Endothelial cell of umbilical vein (primary cell): ENCODE measurements around the gene FGF12. TPM values are rescaled to one million over a fixed set of nuclear protein-coding genes. Genes with fewer than 3 reads are reported as not detected.

Experiments
- BruUV-seq: library from RNA; stranded (reverse); fragments of 400-500 nt; replicated peaks from 2 replicates; lab custom pipeline; 2021; lab: Mats Ljungman, UMichigan
- CTCF ChIA-PET: fragments of 300-600, 350-600 bp; sonication (Branson Sonifier 250); formaldehyde crosslinking; loops from one replicate; lab custom pipeline; 2021; ENCODE audit warnings: antibody characterized with exemption, inconsistent platforms; lab: Charles Lee
- POLR2A ChIA-PET: fragments of 300-600, 350-600 bp; sonication (Branson Sonifier 250); formaldehyde crosslinking; loops from one replicate; lab custom pipeline; 2021; ENCODE audit warnings: antibody characterized with exemption, inconsistent platforms; lab: Charles Lee
- DNase-seq: peaks from one replicate; pipeline ENCODE4 v3.0.0-alpha.2; 2011; ENCODE audit warnings: low read depth, low spot score
- FAIRE-seq: peaks from 2 replicates; lab custom pipeline; 2011; peaks lifted over from hg19 to GRCh38; lab: Jason Lieb, UNC
- H2AFZ ChIP-seq: 2 replicates; pipeline ENCODE4 v1.6.0; 2012; ENCODE audit warnings: low read depth, low read length, control low read depth, inconsistent platforms
- H3K27ac ChIP-seq: 2 replicates; pipeline ENCODE4 v1.5.1; 2011; ENCODE audit warnings: low read depth, mild to moderate bottlenecking, control low read depth, low read length, moderate library complexity; ENCODE audit not compliant: insufficient read depth
- H3K27me3 ChIP-seq, 2 experiments: 2 replicates each; pipeline versions ENCODE4 v1.6.0 to v1.6.1; 2011; ENCODE audit warnings: low read length in 2 of 2, mixed read lengths in 1 of 2; ENCODE audit not compliant: control insufficient read depth in 2 of 2, insufficient read depth in 2 of 2
- H3K36me3 ChIP-seq, 2 experiments: 2 replicates in 1 of 2; 3 replicates in 1 of 2; pipeline ENCODE4 v1.5.1; 2011; ENCODE audit warnings: low read length in 2 of 2, mild to moderate bottlenecking in 1 of 2, moderate library complexity in 1 of 2; ENCODE audit not compliant: control insufficient read depth in 2 of 2, insufficient read depth in 2 of 2; ENCODE audit errors: extremely low read depth in 1 of 2
- H3K4me1 ChIP-seq: 3 replicates; pipeline ENCODE4 v1.5.1; 2011; ENCODE audit warnings: mild to moderate bottlenecking, low read length; ENCODE audit not compliant: control insufficient read depth, insufficient read depth; ENCODE audit errors: extremely low read depth
- H3K4me2 ChIP-seq: 2 replicates; pipeline ENCODE4 v1.6.1; 2011; ENCODE audit warnings: low read length, control low read depth, mixed read lengths; ENCODE audit not compliant: insufficient read depth
- H3K4me3 ChIP-seq, 3 experiments: fragments of 200-600 bp in 1 of 3; sonication (generic), shearing (Covaris generic) in 1 of 3; replicated peaks in 1 of 3; 2 replicates each; pipeline ENCODE4 v1.5.1; 2011 to 2016; ENCODE audit warnings: control low read depth in 3 of 3, low read length in 3 of 3, mild to moderate bottlenecking in 2 of 3, inconsistent platforms in 1 of 3, low read depth in 1 of 3, moderate library complexity in 1 of 3; ENCODE audit not compliant: insufficient read depth in 1 of 3
- H3K79me2 ChIP-seq: 2 replicates; pipeline ENCODE4 v1.6.0; 2012; ENCODE audit warnings: low read length, inconsistent platforms; ENCODE audit not compliant: control insufficient read depth, insufficient read depth
- H3K9ac ChIP-seq: replicated peaks from 2 replicates; pipeline ENCODE3; 2011; ENCODE audit warnings: low read length, control low read depth; ENCODE audit not compliant: insufficient read depth; ENCODE audit errors: extremely low read depth
- H3K9me1 ChIP-seq: replicated peaks from 3 replicates; pipeline ENCODE4 v1.6.0; 2011; ENCODE audit warnings: mild to moderate bottlenecking, low read length; ENCODE audit not compliant: control insufficient read depth, insufficient read depth; ENCODE audit errors: extremely low read depth
- H3K9me3 ChIP-seq: replicated peaks from 2 replicates; pipeline ENCODE4 v1.5.1; 2012; ENCODE audit warnings: low read length, inconsistent platforms; ENCODE audit not compliant: control insufficient read depth, insufficient read depth
- H4K20me1 ChIP-seq: replicated peaks from 2 replicates; pipeline ENCODE3; 2011; ENCODE audit warnings: mild to moderate bottlenecking, low read length; ENCODE audit not compliant: control insufficient read depth, insufficient read depth; ENCODE audit errors: extremely low read depth
- CTCF ChIP-seq, 2 donors: IDR thresholded peaks; 1 replicate in 1 of 2; 2 replicates in 1 of 2; pipeline ENCODE4 v1.5.1; 2011; ENCODE audit warnings: low read length in 2 of 2, mild to moderate bottlenecking in 2 of 2, moderate library complexity in 2 of 2, control low read depth in 1 of 2, inconsistent platforms in 1 of 2, low read depth in 1 of 2; ENCODE audit not compliant: insufficient read depth in 1 of 2; ENCODE audit errors: extremely low read depth in 1 of 2
- EZH2 ChIP-seq: IDR thresholded peaks from 2 replicates; pipeline ENCODE4 v1.6.1; 2012; ENCODE audit warnings: borderline replicate concordance, low read depth, mild to moderate bottlenecking, moderate library complexity, low read length, inconsistent platforms; ENCODE audit not compliant: severe bottlenecking
- FOS ChIP-seq: IDR thresholded peaks from 2 replicates; pipeline ENCODE4 v1.6.1; 2011; ENCODE audit warnings: mild to moderate bottlenecking, low read length, moderate library complexity, borderline replicate concordance; ENCODE audit not compliant: insufficient read depth
- GATA2 ChIP-seq: IDR thresholded peaks from 2 replicates; pipeline ENCODE4 v1.7.0; 2011; ENCODE audit warnings: low read depth, mild to moderate bottlenecking, moderate library complexity, mixed read lengths, low read length; ENCODE audit not compliant: insufficient read length, insufficient read depth
- MAX ChIP-seq: IDR thresholded peaks from 2 replicates; pipeline ENCODE4 v1.6.1; 2011; ENCODE audit not compliant: insufficient read depth, insufficient read length
- MYC ChIP-seq: IDR thresholded peaks from one replicate; pipeline ENCODE4 v1.6.1; 2011; ENCODE audit warnings: mild to moderate bottlenecking, low read depth, low read length
- POLR2A ChIP-seq: IDR thresholded peaks from 2 replicates; pipeline ENCODE4 v1.6.1; 2012; ENCODE audit warnings: low read depth, mild to moderate bottlenecking, control low read depth, low read length
- POLR2AphosphoS5 ChIP-seq: IDR thresholded peaks from 2 replicates; pipeline ENCODE4 v1.6.1; 2012; ENCODE audit warnings: low read depth, mild to moderate bottlenecking, control low read depth, low read length, moderate library complexity; ENCODE audit not compliant: insufficient read depth
- dilution Hi-C: fragments of 300-500 bp; cut with MboI; formaldehyde crosslinking; loops from one replicate; pipeline ENCODE4 v1.15.0; 2019; ENCODE audit warnings: low sequenced_read_pairs; ENCODE audit not compliant: extremely low pct_ligation_motif_present
- intact Hi-C: fragments of 100-400 bp; cut with micrococcal nuclease; formaldehyde crosslinking; loops from one replicate; pipeline ENCODE4 v1.10.0; 2022
- polyA plus RNA-seq, 4 experiments: library from polyadenylated mRNA; depleted of rRNA in 3 of 4; stranded (reverse) in 3 of 4; unstranded in 1 of 4; fragments of >200 nt; gene quantifications; 2 replicates each; pipeline versions ENCODE4 v1.2.1 to v1.2.3, GENCODE V29; 2011 to 2012; ENCODE audit warnings: missing spikeins in 1 of 4
- total RNA-seq: library from RNA; stranded (reverse); gene quantifications from 2 replicates; pipeline ENCODE4 v1.2.3, GENCODE V29; 2021

The FGF12 gene
- total and polyA plus RNA-seq, 2 donors (not counting 3 experiments of a cell fraction or from before 2014, with no cell fraction given), result 0.72 to 2.5 TPM

- H3K27ac ChIP-seq, result no peak overlapping the region
- H3K9ac ChIP-seq, result no peak overlapping the region
- H3K9me1 ChIP-seq, result no peaks in the 10 kb centered on the region
- no peak overlapping the region for H3K4me3 ChIP-seq
- TF ChIP-seq FOS, result no peak
- TF ChIP-seq POLR2A, result no peak
- no peak for TF ChIP-seq MYC
- no peak for TF ChIP-seq GATA2
- TF ChIP-seq CTCF (IDR thresholded peaks at IDR 0.05; ENCODE audit: extremely low read depth in 1 of 2, insufficient read depth in 1 of 2, low read depth in 1 of 2, low read length in 2 of 2), result no peak
- no peak for TF ChIP-seq MAX
- TF ChIP-seq POLR2AphosphoS5, result no peak
- no peak for TF ChIP-seq EZH2
- ChIA-PET CTCF (interaction anchor here (1.0 to 4.2 kb wide), 6 partner anchors 11 to 1310 kb away, joined by 3 to 59 read pairs (median 26); no protein-coding TSS in a partner anchor), POLR2A (no interaction called here)
- H3K9me3 ChIP-seq, result no peaks in the 10 kb centered on the region
- BruUV-seq, result no TSS peak
- H3K4me1 ChIP-seq, result peaks cover 3% of the 10 kb centered on the region
- intact Hi-C loops, result loop anchor here (2.0 to 10.0 kb wide), 2 partner anchors 1201 to 1633 kb away; no protein-coding TSS in a partner anchor
- no peak overlapping the region for H2AFZ ChIP-seq
- no peak for FAIRE-seq
- no peak overlapping the region for H3K4me2 ChIP-seq
- DNase-seq, result no peak
- no peaks in the 10 kb centered on the region for H3K79me2 ChIP-seq
- H4K20me1 ChIP-seq, result no peaks in the 10 kb centered on the region
- no peaks in the 10 kb centered on the region for H3K36me3 ChIP-seq
- dilution Hi-C loops, result no loop called here
- H3K27me3 ChIP-seq, result peaks cover 13 to 36% of the 10 kb centered on the region in 2 experiments
Observed at GRCh38 chr3:192445770-192446644, 281.3 kb downstream of the FGF12 start.
